IMR-90 (cell line): ENCODE data around the gene STK35. TPM values are rescaled to one million over a fixed set of nuclear protein-coding genes. Genes with fewer than 3 reads are reported as not detected.

Experiments used
- ATAC-seq: fragments of 200-7000 bp; cut with Tn5 transposase; 2 replicates; pipeline ENCODE4 v1.9.1; 2020; ENCODE audit warnings: low read depth, mild to moderate bottlenecking, moderate library complexity
- BruUV-seq: library from RNA; stranded (reverse); fragments of 400-500 nt; replicated peaks from 2 replicates; lab custom pipeline; 2021; lab: Mats Ljungman, UMichigan
- CTCF ChIA-PET: fragments of 300-600 bp; formaldehyde crosslinking; extraction: SDS; loops from one replicate; lab custom pipeline; 2021; ENCODE audit warnings: antibody characterized with exemption; lab: Yijun Ruan, JAX
- POLR2A ChIA-PET: fragments of 300-600 bp; sonication (Branson Sonifier 250); formaldehyde crosslinking; loops from one replicate; lab custom pipeline; 2022; ENCODE audit warnings: antibody characterized with exemption; ENCODE audit not compliant: unreplicated experiment; lab: Charles Lee
- DNase-seq: peaks from one replicate; pipeline ENCODE4 v3.0.0; 2013
- H2AFZ ChIP-seq: replicated peaks from 2 replicates; pipeline ENCODE3; 2013; ENCODE audit warnings: low read length, mild to moderate bottlenecking; ENCODE audit not compliant: poor library complexity
- H2AK5ac ChIP-seq: 2 replicates; pipeline ENCODE4 v1.6.1; 2013; ENCODE audit warnings: low read depth, low read length, inconsistent platforms
- H2AK9ac ChIP-seq: replicated peaks from 2 replicates; pipeline ENCODE3; 2013; ENCODE audit warnings: mild to moderate bottlenecking, low read depth, low read length, moderate library complexity; ENCODE audit not compliant: poor library complexity
- H2BK120ac ChIP-seq: 2 replicates; pipeline ENCODE4 v1.6.1; 2013; ENCODE audit warnings: low read depth, low read length, inconsistent platforms
- H2BK15ac ChIP-seq: 3 replicates; pipeline ENCODE4 v1.6.1; 2013; ENCODE audit warnings: low read depth, low read length, inconsistent platforms
- H2BK20ac ChIP-seq: 2 replicates; pipeline ENCODE4 v1.6.1; 2013; ENCODE audit warnings: low read depth, mild to moderate bottlenecking, inconsistent platforms, low read length, moderate library complexity
- H2BK5ac ChIP-seq: 2 replicates; pipeline ENCODE4 v1.6.1; 2013; ENCODE audit warnings: mild to moderate bottlenecking, low read depth, low read length, inconsistent platforms; ENCODE audit not compliant: poor library complexity, severe bottlenecking
- H3K14ac ChIP-seq: replicated peaks from 2 replicates; pipeline ENCODE4 v1.6.1; 2013; ENCODE audit warnings: low read depth, low read length, inconsistent platforms
- H3K18ac ChIP-seq: 2 replicates; pipeline ENCODE4 v1.6.1; 2013; ENCODE audit warnings: low read depth, low read length, control low read depth
- H3K23ac ChIP-seq: 2 replicates; pipeline ENCODE4 v1.6.1; 2013; ENCODE audit warnings: low read depth, low read length, inconsistent platforms
- H3K27ac ChIP-seq: 2 replicates; pipeline ENCODE4 v1.5.1; 2013; ENCODE audit warnings: mild to moderate bottlenecking, control low read depth, low read length; ENCODE audit not compliant: insufficient read depth
- H3K27me3 ChIP-seq: 2 replicates; pipeline ENCODE4 v1.6.1; 2013; ENCODE audit warnings: low read length; ENCODE audit not compliant: control insufficient read depth, insufficient read depth
- H3K36me3 ChIP-seq: 2 replicates; pipeline ENCODE4 v1.6.1; 2013; ENCODE audit warnings: low read length, mixed read lengths; ENCODE audit not compliant: control insufficient read depth, insufficient read depth
- H3K4ac ChIP-seq: 2 replicates; pipeline ENCODE4 v1.6.1; 2013; ENCODE audit warnings: low read depth, low read length, inconsistent platforms
- H3K4me1 ChIP-seq: 2 replicates; pipeline ENCODE4 v1.6.1; 2013; ENCODE audit warnings: low read length, mixed read lengths; ENCODE audit not compliant: control insufficient read depth, insufficient read depth
- H3K4me2 ChIP-seq: 2 replicates; pipeline ENCODE4 v1.6.1; 2013; ENCODE audit warnings: low read depth, mild to moderate bottlenecking, control low read depth, low read length, moderate library complexity
- H3K4me3 ChIP-seq: 2 replicates; pipeline ENCODE4 v1.5.1; 2013; ENCODE audit warnings: low read depth, mild to moderate bottlenecking, control low read depth, low read length, moderate library complexity; ENCODE audit not compliant: insufficient read depth
- H3K56ac ChIP-seq: 2 replicates; pipeline ENCODE4 v1.6.1; 2013; ENCODE audit warnings: low read length, inconsistent platforms; ENCODE audit not compliant: insufficient read depth; ENCODE audit errors: extremely low read depth
- H3K79me1 ChIP-seq, 2 experiments: 2 replicates each; pipeline ENCODE4 v1.6.1; 2013; ENCODE audit warnings: low read length in 2 of 2, inconsistent platforms in 1 of 2, low read depth in 1 of 2
- H3K9ac ChIP-seq: 2 replicates; pipeline ENCODE4 v1.6.1; 2013; ENCODE audit warnings: low read depth, low read length, control low read depth
- H3K9me1 ChIP-seq: 2 replicates; pipeline ENCODE4 v1.6.1; 2013; ENCODE audit warnings: low read length, inconsistent platforms; ENCODE audit not compliant: insufficient read depth
- H3K9me3 ChIP-seq: 2 replicates; pipeline ENCODE4 v1.6.1; 2013; ENCODE audit warnings: low read length; ENCODE audit not compliant: control insufficient read depth, insufficient read depth
- H4K20me1 ChIP-seq: 2 replicates; pipeline ENCODE4 v1.6.1; 2013; ENCODE audit warnings: low read length, inconsistent platforms; ENCODE audit not compliant: insufficient read depth
- H4K5ac ChIP-seq: 2 replicates; pipeline ENCODE4 v1.6.1; 2013; ENCODE audit warnings: mild to moderate bottlenecking, low read depth, low read length, control low read depth
- H4K8ac ChIP-seq, 2 experiments: 2 replicates each; pipeline ENCODE4 v1.6.1; 2013; ENCODE audit warnings: low read depth in 2 of 2, low read length in 2 of 2, control low read depth in 1 of 2, inconsistent platforms in 1 of 2
- H4K91ac ChIP-seq: 2 replicates; pipeline ENCODE4 v1.6.1; 2013; ENCODE audit warnings: low read depth, low read length, inconsistent platforms; ENCODE audit not compliant: insufficient read depth
- ELK1 ChIP-seq: fragments of 150-350 bp; IDR thresholded peaks from 2 replicates; pipeline ENCODE4 v1.6.1; 2016; ENCODE audit warnings: low read depth, mild to moderate bottlenecking, low read length, moderate library complexity, borderline replicate concordance
- FOS ChIP-seq: fragments of 150-350 bp; IDR thresholded peaks from 2 replicates; pipeline ENCODE4 v1.6.1; 2016; ENCODE audit warnings: low read depth, low read length
- POLR2A ChIP-seq: IDR thresholded peaks from 2 replicates; pipeline ENCODE4 v1.6.1; 2012; ENCODE audit warnings: mild to moderate bottlenecking, low read depth, low read length
- RFX5 ChIP-seq: IDR thresholded peaks from 2 replicates; pipeline ENCODE4 v1.8.0; 2012; ENCODE audit warnings: low read depth, mild to moderate bottlenecking, low read length, moderate library complexity
- WGBS, 2 experiments: methylation state at CpG; one replicate each; pipeline versions ENCODE4 v1.1.5 to v1.1.7; 2013; ENCODE audit warnings: missing lambda C conversion rate in 2 of 2; ENCODE audit not compliant: insufficient read length in 1 of 2; ENCODE audit errors: extremely low coverage in 2 of 2; 5-methylcytosine and 5-hydroxymethylcytosine counted together
- dilution Hi-C: fragments of 300-500 bp; cut with HindIII; formaldehyde crosslinking; loops from one replicate; pipeline ENCODE4 v1.14.3; 2018; ENCODE audit warnings: low sequenced_read_pairs; ENCODE audit not compliant: unreplicated experiment
- in situ Hi-C: fragments of 300-500 bp; cut with MboI; formaldehyde crosslinking; loops from 3 replicates; pipeline ENCODE4 v1.14.3; 2019; ENCODE audit warnings: low sequenced_read_pairs, inconsistent platforms, mixed read lengths
- intact Hi-C: fragments of 100-400 bp; cut with micrococcal nuclease; formaldehyde crosslinking; loops from 2 replicates; pipeline ENCODE4 v1.10.0; 2022
- polyA plus RNA-seq, 3 experiments: library from polyadenylated mRNA; depleted of rRNA; stranded (reverse); fragments of >200 nt; gene quantifications; 2 replicates each; pipeline ENCODE4 v1.2.3, GENCODE V29; 2012; ENCODE audit warnings: low replicate concordance in 1 of 3
- total RNA-seq: library from RNA; depleted of rRNA; stranded (reverse); fragments of >200 nt; gene quantifications from 2 replicates; pipeline ENCODE4 v1.2.3, GENCODE V29; 2012
- TF ChIP-seq, protein P1 (sequence below): fragments of 150-350 bp; IDR thresholded peaks from 2 replicates; pipeline ENCODE4 v1.6.1; 2017; ENCODE audit warnings: mild to moderate bottlenecking, antibody characterized with exemption, low read length, low read depth

STK35 gene
- total and polyA plus RNA-seq, 2 of the 4 experiments (the other 2 are of a cell fraction): 11.1 to 12.0 TPM

- no peak overlapping the region for H2AK5ac ChIP-seq
- no peak for DNase-seq
- H3K23ac ChIP-seq: no peak overlapping the region
- H3K79me1 ChIP-seq: peaks cover 31 to 53% of the 10 kb centered on the region in 2 experiments
- dilution Hi-C loops: no loop called here
- no peak overlapping the region for H2AK9ac ChIP-seq
- no peaks in the 10 kb centered on the region for H4K20me1 ChIP-seq
- no peak overlapping the region for H3K4me3 ChIP-seq
- no peak overlapping the region for H3K4me2 ChIP-seq
- no peaks in the 10 kb centered on the region for H3K9me3 ChIP-seq
- intact Hi-C loops: no loop called here
- H3K56ac ChIP-seq: no peak overlapping the region
- H3K9ac ChIP-seq: no peak overlapping the region
- H3K4ac ChIP-seq: no peak overlapping the region
- H3K4me1 ChIP-seq: peaks cover 14% of the 10 kb centered on the region
- peaks cover 16% of the 10 kb centered on the region for H3K36me3 ChIP-seq
- no peak overlapping the region for H2BK15ac ChIP-seq
- no peak overlapping the region for H4K91ac ChIP-seq
- no peak overlapping the region for H2BK5ac ChIP-seq
- ChIA-PET POLR2A (no interaction called here), CTCF (no interaction called here)
- H2BK20ac ChIP-seq: no peak overlapping the region
- H3K18ac ChIP-seq: no peak overlapping the region
- in situ Hi-C loops: no loop called here
- H4K5ac ChIP-seq: no peak overlapping the region
- WGBS, 2 experiments: 87% methylated on average over 10 of the region's 18 CpGs; no CpG with 5 or more reads in 1 of the 2 experiments
- H2AFZ ChIP-seq: no peak overlapping the region
- no peak for TF ChIP-seq RFX5
- TF ChIP-seq ELK1: no peak
- TF ChIP-seq, protein P1, sequence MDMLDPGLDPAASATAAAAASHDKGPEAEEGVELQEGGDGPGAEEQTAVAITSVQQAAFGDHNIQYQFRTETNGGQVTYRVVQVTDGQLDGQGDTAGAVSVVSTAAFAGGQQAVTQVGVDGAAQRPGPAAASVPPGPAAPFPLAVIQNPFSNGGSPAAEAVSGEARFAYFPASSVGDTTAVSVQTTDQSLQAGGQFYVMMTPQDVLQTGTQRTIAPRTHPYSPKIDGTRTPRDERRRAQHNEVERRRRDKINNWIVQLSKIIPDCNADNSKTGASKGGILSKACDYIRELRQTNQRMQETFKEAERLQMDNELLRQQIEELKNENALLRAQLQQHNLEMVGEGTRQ: no peak
- TF ChIP-seq FOS: no peak
- no peak for TF ChIP-seq POLR2A
- H3K27ac ChIP-seq: no peak overlapping the region
- no peaks in the 10 kb centered on the region for H3K27me3 ChIP-seq
- H2BK120ac ChIP-seq: no peak overlapping the region
- H4K8ac ChIP-seq: no peak overlapping the region
- peaks cover 18% of the 10 kb centered on the region for H3K9me1 ChIP-seq
- H3K14ac ChIP-seq: no peak overlapping the region
- ATAC-seq: no peak
- BruUV-seq: no TSS peak
Measured at GRCh38 chr20:2146080-2146867, 44.6 kb downstream of the STK35 start.
